K562 (cell line): ENCODE measurements around the gene GNA15. TPM values are rescaled to one million over a fixed set of nuclear protein-coding genes. Genes with fewer than 3 reads are reported as not detected.

Source experiments
- ATAC-seq: fragments of 200-7000 bp; cut with Tn5 transposase; 3 replicates; pipeline ENCODE4 v1.9.1; 2020; ENCODE audit warnings: moderate library complexity
- BruUV-seq: library from RNA; stranded (reverse); fragments of 400-500 nt; replicated peaks from 2 replicates; lab custom pipeline; 2021; lab: Mats Ljungman, UMichigan
- CTCF ChIA-PET: fragments of 300-600 bp; formaldehyde crosslinking; extraction: SDS; loops from one replicate; lab custom pipeline; 2021; ENCODE audit warnings: low intra/inter-chr PET ratio; lab: Yijun Ruan, JAX
- POLR2A ChIA-PET: fragments of 300-600, 350-650 bp; sonication (Branson Sonifier 250); formaldehyde crosslinking; extraction: SDS; loops from one replicate; lab custom pipeline; 2021; ENCODE audit warnings: antibody characterized with exemption, inconsistent platforms; lab: Yijun Ruan, JAX
- DNase-seq, 4 experiments: peaks; one replicate each; pipeline versions ENCODE4 v3.0.0 to v3.0.0-alpha.2; 2011 to 2018; ENCODE audit warnings: low spot score in 3 of 4, mixed read lengths in 3 of 4; ENCODE audit errors: extremely low read depth in 1 of 4
- FAIRE-seq: peaks from 2 replicates; lab custom pipeline; 2011; peaks lifted over from hg19 to GRCh38; lab: Jason Lieb, UNC
- H2AFZ ChIP-seq: 2 replicates; pipeline ENCODE4 v1.6.0; 2011; ENCODE audit warnings: low read depth, low read length, control low read depth, inconsistent platforms
- H3K27ac ChIP-seq: fragments of 200-600 bp; 3 replicates; pipeline ENCODE4 v1.8.0; 2011; ENCODE audit warnings: low read depth, mild to moderate bottlenecking, control low read depth, inconsistent platforms, low read length, moderate library complexity, mixed read lengths; ENCODE audit errors: extremely low read depth
- H3K27me3 ChIP-seq, 2 experiments: fragments of 300-600 bp in 1 of 2; 2 replicates in 1 of 2; 3 replicates in 1 of 2; pipeline versions ENCODE4 v1.6.0 to v1.8.0; 2011; ENCODE audit warnings: inconsistent platforms in 2 of 2, low read length in 2 of 2, mild to moderate bottlenecking in 1 of 2, mixed read lengths in 1 of 2, moderate library complexity in 1 of 2; ENCODE audit not compliant: control insufficient read depth in 2 of 2, insufficient read depth in 2 of 2
- H3K36me3 ChIP-seq: fragments of 300-600 bp; 3 replicates; pipeline ENCODE4 v1.8.0; 2011; ENCODE audit warnings: mild to moderate bottlenecking, low read length, inconsistent platforms; ENCODE audit not compliant: control insufficient read depth, insufficient read depth
- H3K4me1 ChIP-seq, 2 experiments: fragments of 200-600 bp in 1 of 2; replicated peaks in 1 of 2; 2 replicates in 1 of 2; 3 replicates in 1 of 2; pipeline versions ENCODE4 v1.5.1 to v1.8.0; 2011; ENCODE audit warnings: inconsistent platforms in 2 of 2, low read length in 2 of 2, mild to moderate bottlenecking in 1 of 2, mixed read lengths in 1 of 2, moderate library complexity in 1 of 2; ENCODE audit not compliant: control insufficient read depth in 2 of 2, insufficient read depth in 2 of 2
- H3K4me2 ChIP-seq: 2 replicates; pipeline ENCODE4 v1.6.1; 2011; ENCODE audit warnings: low read length, control low read depth, inconsistent platforms, mixed read lengths; ENCODE audit not compliant: insufficient read depth
- H3K4me3 ChIP-seq: fragments of 200-600 bp; sonication (generic), shearing (Covaris generic); 2 replicates; pipeline ENCODE4 v1.5.1; 2016; ENCODE audit warnings: control low read depth, inconsistent platforms
- H3K79me2 ChIP-seq: fragments of 200-600 bp; 3 replicates; pipeline ENCODE4 v1.8.0; 2011; ENCODE audit warnings: low read length, inconsistent platforms; ENCODE audit not compliant: control insufficient read depth, insufficient read depth
- H3K9ac ChIP-seq, 2 experiments: 2 replicates each; pipeline versions ENCODE4 v1.6.0 to v1.6.1; 2011; ENCODE audit warnings: low read depth in 2 of 2, low read length in 2 of 2, control low read depth in 1 of 2, inconsistent platforms in 1 of 2, mild to moderate bottlenecking in 1 of 2, mixed read lengths in 1 of 2; ENCODE audit not compliant: insufficient read depth in 1 of 2
- H3K9me1 ChIP-seq: one replicate; pipeline ENCODE4 v1.6.0; 2011; ENCODE audit warnings: inconsistent platforms, mild to moderate bottlenecking, low read length, moderate library complexity; ENCODE audit not compliant: control insufficient read depth, insufficient read depth
- H3K9me3 ChIP-seq: replicated peaks from 2 replicates; pipeline ENCODE4 v1.5.1; 2011; ENCODE audit warnings: low read depth, low read length, inconsistent platforms; ENCODE audit not compliant: control insufficient read depth, insufficient read depth
- H4K20me1 ChIP-seq: replicated peaks from 2 replicates; pipeline ENCODE4 v1.6.1; 2011; ENCODE audit warnings: low read length, inconsistent platforms, mixed read lengths; ENCODE audit not compliant: control insufficient read depth, insufficient read depth
- ADNP ChIP-seq: fragments of 200-800 bp; sonication (Bioruptor generic); IDR thresholded peaks from 2 replicates; pipeline ENCODE4 v1.6.1; 2016; ENCODE audit warnings: missing genetic modification characterization, missing compliant biosample characterization
- DACH1 ChIP-seq: fragments of 450-650 bp; IDR thresholded peaks from 2 replicates; pipeline ENCODE4 v1.6.1; 2018; ENCODE audit not compliant: partially characterized antibody
- DMBX1 ChIP-seq: fragments of 250-450 bp; sonication (Bioruptor Pico); IDR thresholded peaks from 2 replicates; pipeline ENCODE4 v1.8.0; 2022; ENCODE audit warnings: inconsistent platforms, mild to moderate bottlenecking, moderate library complexity, borderline replicate concordance
- DNMT1 ChIP-seq: fragments of 450-650 bp; IDR thresholded peaks from 2 replicates; pipeline ENCODE4 v1.6.1; 2016; ENCODE audit warnings: antibody characterized with exemption, mild to moderate bottlenecking
- FOSL1 ChIP-seq: fragments of 200-800 bp; sonication (Bioruptor generic); conservative IDR thresholded peaks from 2 replicates; pipeline ENCODE4 v1.6.1; 2016; ENCODE audit warnings: missing genetic modification characterization, missing compliant biosample characterization
- HMG20B ChIP-seq: fragments of 250-450 bp; sonication (Bioruptor Pico); IDR thresholded peaks from 2 replicates; pipeline ENCODE4 v1.5.0; 2021; ENCODE audit warnings: mild to moderate bottlenecking
- JUN ChIP-seq, 2 experiments: sonication (generic) in 1 of 2; formaldehyde crosslinking in 1 of 2; IDR thresholded peaks; 2 replicates each; pipeline versions ENCODE4 v1.6.1 to v1.8.0; 2012 to 2022; ENCODE audit warnings: borderline replicate concordance in 2 of 2, mild to moderate bottlenecking in 2 of 2, improper control_type of control experiment in 1 of 2, low read depth in 1 of 2, low read length in 1 of 2, missing genetic modification reagents in 1 of 2
- JUND ChIP-seq, 2 experiments: IDR thresholded peaks; 2 replicates in 1 of 2; 3 replicates in 1 of 2; pipeline ENCODE4 v1.6.1; 2011; ENCODE audit warnings: borderline replicate concordance in 2 of 2, low read depth in 2 of 2, low read length in 2 of 2, improper control_type of control experiment in 1 of 2, missing biosample characterization in 1 of 2, missing genetic modification characterization in 1 of 2, missing genetic modification reagents in 1 of 2
- NR2C1 ChIP-seq, 2 experiments: fragments of 450-650 bp; IDR thresholded peaks; 2 replicates each; pipeline ENCODE4 v1.6.1; 2017; ENCODE audit warnings: mild to moderate bottlenecking in 2 of 2, antibody characterized with exemption in 1 of 2, inconsistent platforms in 1 of 2, missing compliant biosample characterization in 1 of 2, missing genetic modification characterization in 1 of 2
- WGBS: fragments of 100-300 bp; shearing (Covaris generic); methylation state at CpG from one replicate; pipeline ENCODE4 v1.1.6; 2016; ENCODE audit warnings: low coverage, mixed read lengths; ENCODE audit not compliant: insufficient coverage; ENCODE audit errors: missing lambda C conversion rate; 5-methylcytosine and 5-hydroxymethylcytosine counted together
- in situ Hi-C: fragments of 300-500 bp; cut with MboI; formaldehyde crosslinking; loops from 4 replicates; pipeline ENCODE4 v1.15.0; 2018; ENCODE audit warnings: inconsistent platforms, mixed read lengths
- intact Hi-C: fragments of 100-400 bp; cut with micrococcal nuclease; formaldehyde crosslinking; loops from 2 replicates; pipeline ENCODE4 v1.14.2; 2022
- polyA plus RNA-seq, 8 experiments: library from polyadenylated mRNA; depleted of rRNA in 4 of 8; stranded (reverse) in 5 of 8; unstranded in 3 of 8; fragments of >200 nt; fragmentation: Nextera tagmentation in 2 of 8; fragmentation: Illumina TruSeq in 1 of 8; extraction: Ambion mirVana in 2 of 8; extraction: Trizol in 1 of 8; gene quantifications; 2 replicates each; pipeline versions ENCODE4 v1.2.1 to v1.2.3, GENCODE V29; 2011 to 2014; ENCODE audit warnings: inconsistent platforms in 1 of 8, missing spikeins in 1 of 8
- total RNA-seq, 7 experiments: library from RNA; depleted of rRNA in 6 of 7; stranded (reverse); fragments of >200 nt in 6 of 7; fragmentation: Illumina TruSeq in 2 of 7; extraction: Trizol in 2 of 7; gene quantifications; 2 replicates each; pipeline versions ENCODE4 v1.2.1 to v1.2.3, GENCODE V29; 2011 to 2021; ENCODE audit warnings: low replicate concordance in 1 of 7
- TF ChIP-seq, protein P1 (sequence below), 2 experiments: fragments of 450-650 bp in 1 of 2; sonication (generic) in 1 of 2; formaldehyde crosslinking in 1 of 2; IDR thresholded peaks in 1 of 2; conservative IDR thresholded peaks in 1 of 2; 2 replicates each; pipeline versions ENCODE4 v1.6.1 to v1.8.1; 2016 to 2023; ENCODE audit warnings: mild to moderate bottlenecking in 2 of 2, moderate library complexity in 2 of 2, inconsistent platforms in 1 of 2, missing genetic modification reagents in 1 of 2

GNA15 gene
- total and polyA plus RNA-seq, 9 of the 15 experiments (the other 6 are each of a cell fraction or from before 2014, with no cell fraction given): 0.03 to 0.24 (median 0.11) TPM; not detected in 1

DNA sequence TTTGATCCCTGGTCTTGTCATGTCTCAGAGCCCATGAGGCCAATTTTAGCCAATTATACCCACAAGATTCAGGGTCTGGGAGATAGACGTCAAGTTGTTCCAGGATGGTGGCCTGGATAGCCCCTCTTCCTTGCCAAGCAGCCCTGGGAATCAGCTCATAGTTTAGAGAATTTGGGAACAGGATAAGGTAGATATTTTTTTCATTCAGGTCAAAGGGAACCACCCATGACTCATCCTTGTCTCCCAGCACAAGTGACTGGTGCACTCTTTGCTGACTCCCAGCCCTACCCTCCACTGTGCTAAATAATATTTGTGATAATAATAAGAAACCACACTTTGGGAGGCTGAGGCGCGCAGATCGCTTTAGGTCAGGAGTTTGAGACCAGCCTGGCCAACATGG lies 25.6 kb downstream of the GNA15 start:
- H3K9ac ChIP-seq: no peak overlapping the region
- H3K27me3 ChIP-seq: no peaks in the 10 kb centered on the region
- H3K79me2 ChIP-seq: no peaks in the 10 kb centered on the region
- H4K20me1 ChIP-seq: no peaks in the 10 kb centered on the region
- 0 out of 2 replicates have a peak, but pooled peaks have one; percentile 24 for TF ChIP-seq DMBX1 (CRISPR knock-in tag)
- TF ChIP-seq, protein P1, sequence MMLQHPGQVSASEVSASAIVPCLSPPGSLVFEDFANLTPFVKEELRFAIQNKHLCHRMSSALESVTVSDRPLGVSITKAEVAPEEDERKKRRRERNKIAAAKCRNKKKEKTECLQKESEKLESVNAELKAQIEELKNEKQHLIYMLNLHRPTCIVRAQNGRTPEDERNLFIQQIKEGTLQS (IDR thresholded peaks at IDR 0.05): peak; percentile 81
- TF ChIP-seq, protein P1 (CRISPR knock-in tag; conservative IDR thresholded peaks at IDR 0.05): no peak
- TF ChIP-seq HMG20B: no peak
- TF ChIP-seq FOSL1 (tag): peak; percentile 73
- TF ChIP-seq NR2C1 (IDR thresholded peaks at IDR 0.05): no peak
- peak; percentile 55; the same call in 1 of the 2 replicates for TF ChIP-seq NR2C1 (tag; IDR thresholded peaks at IDR 0.05)
- no peak for TF ChIP-seq DNMT1
- no peak for TF ChIP-seq DACH1
- TF ChIP-seq JUND (IDR thresholded peaks at IDR 0.05; ENCODE audit: borderline replicate concordance, low read depth, low read length): peak; percentile 75
- TF ChIP-seq JUND (tag; IDR thresholded peaks at IDR 0.05; ENCODE audit: borderline replicate concordance, low read depth, low read length): no peak
- TF ChIP-seq ADNP: 0 out of 2 replicates have a peak, but pooled peaks have one; percentile 13
- TF ChIP-seq JUN (IDR thresholded peaks at IDR 0.05; ENCODE audit: borderline replicate concordance, low read depth, low read length): peak; percentile 77
- no peak for TF ChIP-seq JUN (CRISPR knock-in tag; IDR thresholded peaks at IDR 0.05; ENCODE audit: borderline replicate concordance)
- TF ChIP-seq, all 486 proteins: peak for 7
- no peaks in the 10 kb centered on the region for H3K36me3 ChIP-seq
- FAIRE-seq: peak; percentile 56
- WGBS: 71% methylated on average over 4 of the region's 4 CpGs
- ChIA-PET CTCF (no interaction called here), POLR2A (no interaction called here)
- ATAC-seq: no peak
- intact Hi-C loops (no loop called here), in situ Hi-C loops (no loop called here)
- H3K4me2 ChIP-seq: no peak overlapping the region
- H3K9me1 ChIP-seq: no peaks in the 10 kb centered on the region
- DNase-seq: peak in 2 of 4 experiments; percentile 12 to 34
- peak overlapping the region; percentile 27; the same call in 1 of the 3 replicates for H3K27ac ChIP-seq
- H3K4me1 ChIP-seq: peaks cover 0 to 17% of the 10 kb centered on the region in 2 experiments; a peak in 3 of 5 replicates
- no peak overlapping the region for H3K4me3 ChIP-seq
- peaks cover 8% of the 10 kb centered on the region for H3K9me3 ChIP-seq
- BruUV-seq: no TSS peak
- H2AFZ ChIP-seq: no peak overlapping the region
